H1 (cell line): Measurements from ENCODE around the gene PHF1. TPM values are rescaled to one million over a fixed set of nuclear protein-coding genes. Genes with fewer than 3 reads are reported as not detected.

Experiments used
- CTCF ChIA-PET: fragments of 300-600 bp; sonication (Branson Sonifier 250); formaldehyde crosslinking; loops from one replicate; lab custom pipeline; 2021; ENCODE audit not compliant: partially characterized antibody; lab: Charles Lee
- POLR2A ChIA-PET: fragments of 300-600 bp; sonication (Branson Sonifier 250); formaldehyde crosslinking; loops from one replicate; lab custom pipeline; 2021; ENCODE audit warnings: inconsistent platforms; ENCODE audit not compliant: partially characterized antibody; lab: Charles Lee
- DNase-seq, 2 experiments: peaks; one replicate each; pipeline versions ENCODE4 v3.0.0 to v3.0.0-alpha.2; 2010 to 2022; ENCODE audit warnings: low spot score in 2 of 2, low read depth in 1 of 2, mixed read lengths in 1 of 2
- FAIRE-seq: peaks from 2 replicates; lab custom pipeline; 2011; peaks lifted over from hg19 to GRCh38; lab: Jason Lieb, UNC
- H2AFZ ChIP-seq: 2 replicates; pipeline ENCODE4 v1.8.1; 2012; ENCODE audit warnings: low read length, inconsistent platforms
- H2AK5ac ChIP-seq: 2 replicates; pipeline ENCODE4 v1.6.1; 2013; ENCODE audit warnings: low read depth, low read length
- H2BK120ac ChIP-seq: replicated peaks from 2 replicates; pipeline ENCODE3; 2013; ENCODE audit warnings: low read depth, low read length, inconsistent platforms
- H2BK12ac ChIP-seq: 2 replicates; pipeline ENCODE4 v1.6.1; 2013; ENCODE audit warnings: low read depth, low read length
- H2BK15ac ChIP-seq: 2 replicates; pipeline ENCODE4 v1.6.1; 2013; ENCODE audit warnings: low read length
- H2BK20ac ChIP-seq: 2 replicates; pipeline ENCODE4 v1.6.1; 2013; ENCODE audit warnings: low read length
- H2BK5ac ChIP-seq: 2 replicates; pipeline ENCODE4 v1.6.1; 2013; ENCODE audit warnings: low read depth, low read length
- H3K14ac ChIP-seq: 2 replicates; pipeline ENCODE4 v1.6.1; 2013; ENCODE audit warnings: inconsistent platforms; ENCODE audit not compliant: insufficient read length
- H3K18ac ChIP-seq: 2 replicates; pipeline ENCODE4 v1.6.1; 2013; ENCODE audit warnings: low read length; ENCODE audit errors: extremely low read depth
- H3K23ac ChIP-seq: 2 replicates; pipeline ENCODE4 v1.6.1; 2013; ENCODE audit warnings: inconsistent platforms; ENCODE audit not compliant: insufficient read length
- H3K23me2 ChIP-seq: 2 replicates; pipeline ENCODE4 v1.6.1; 2013; ENCODE audit warnings: low read depth, low read length
- H3K27ac ChIP-seq: 2 replicates; pipeline ENCODE4 v1.6.1; 2011; ENCODE audit warnings: low read depth, low read length, inconsistent platforms
- H3K27me3 ChIP-seq, 4 experiments: replicated peaks in 1 of 4; 1 replicate in 1 of 4; 2 replicates in 3 of 4; pipeline versions ENCODE4 v1.6.1 to v1.8.1; 2011 to 2013; ENCODE audit warnings: low read length in 3 of 4, mild to moderate bottlenecking in 3 of 4, inconsistent platforms in 2 of 4, mixed read lengths in 2 of 4, moderate library complexity in 1 of 4; ENCODE audit not compliant: control insufficient read depth in 3 of 4, insufficient read depth in 3 of 4; ENCODE audit errors: extremely low read depth in 1 of 4
- H3K36me3 ChIP-seq, 4 experiments: 2 replicates each; pipeline versions ENCODE4 v1.6.1 to v1.8.1; 2011 to 2013; ENCODE audit warnings: mild to moderate bottlenecking in 4 of 4, low read length in 3 of 4, moderate library complexity in 2 of 4, control low read depth in 1 of 4, inconsistent platforms in 1 of 4; ENCODE audit not compliant: insufficient read depth in 4 of 4, control insufficient read depth in 2 of 4
- H3K4ac ChIP-seq: replicated peaks from 2 replicates; pipeline ENCODE3; 2013; ENCODE audit warnings: low read length, low read depth, mixed read lengths, inconsistent platforms; ENCODE audit not compliant: insufficient read length
- H3K4me1 ChIP-seq, 4 experiments: replicated peaks in 1 of 4; 1 replicate in 1 of 4; 2 replicates in 3 of 4; pipeline versions ENCODE4 v1.6.1 to v1.8.1; 2011 to 2013; ENCODE audit warnings: low read length in 3 of 4, inconsistent platforms in 2 of 4, mixed read lengths in 1 of 4; ENCODE audit not compliant: insufficient read depth in 4 of 4, control insufficient read depth in 3 of 4
- H3K4me2 ChIP-seq, 2 experiments: 2 replicates each; pipeline versions ENCODE4 v1.6.1 to v1.8.1; 2011 to 2013; ENCODE audit warnings: low read depth in 2 of 2, low read length in 2 of 2, control low read depth in 1 of 2, inconsistent platforms in 1 of 2, mild to moderate bottlenecking in 1 of 2; ENCODE audit not compliant: insufficient read depth in 1 of 2
- H3K4me3 ChIP-seq, 4 experiments: fragments of 200-600, 300-600 bp in 1 of 4; sonication (generic), shearing (Covaris generic), sonication (Bioruptor Twin) in 1 of 4; 2 replicates each; pipeline versions ENCODE4 v1.5.1 to v1.8.1; 2011 to 2016; ENCODE audit warnings: low read length in 4 of 4, low read depth in 3 of 4, control low read depth in 2 of 4, inconsistent platforms in 2 of 4, mild to moderate bottlenecking in 2 of 4, mixed read lengths in 1 of 4, moderate library complexity in 1 of 4; ENCODE audit not compliant: insufficient read depth in 2 of 4; ENCODE audit errors: extremely low read depth in 1 of 4
- H3K56ac ChIP-seq: replicated peaks from 2 replicates; pipeline ENCODE3; 2013; ENCODE audit warnings: low read depth, mild to moderate bottlenecking, mixed read lengths, low read length, inconsistent platforms; ENCODE audit not compliant: insufficient read length
- H3K79me1 ChIP-seq: 2 replicates; pipeline ENCODE4 v1.6.1; 2013; ENCODE audit warnings: low read depth, low read length, control low read depth
- H3K79me2 ChIP-seq, 2 experiments: 2 replicates each; pipeline versions ENCODE4 v1.6.1 to v1.8.1; 2012 to 2013; ENCODE audit warnings: low read length in 2 of 2, mild to moderate bottlenecking in 2 of 2, inconsistent platforms in 1 of 2; ENCODE audit not compliant: insufficient read depth in 2 of 2, control insufficient read depth in 1 of 2
- H3K9ac ChIP-seq, 4 experiments: replicated peaks in 1 of 4; 1 replicate in 1 of 4; 2 replicates in 3 of 4; pipeline versions ENCODE4 v1.6.1 to v1.8.1; 2011 to 2013; ENCODE audit warnings: low read depth in 3 of 4, low read length in 3 of 4, control low read depth in 2 of 4, mild to moderate bottlenecking in 2 of 4, moderate library complexity in 2 of 4, inconsistent platforms in 1 of 4; ENCODE audit errors: extremely low read depth in 1 of 4
- H3K9me3 ChIP-seq, 2 experiments: 2 replicates each; pipeline versions ENCODE4 v1.6.1 to v1.8.1; 2012 to 2013; ENCODE audit warnings: mild to moderate bottlenecking in 2 of 2, moderate library complexity in 2 of 2, control low read depth in 1 of 2, inconsistent platforms in 1 of 2, low read depth in 1 of 2, low read length in 1 of 2, mixed read lengths in 1 of 2; ENCODE audit not compliant: insufficient read depth in 2 of 2
- H4K20me1 ChIP-seq, 2 experiments: replicated peaks in 1 of 2; 2 replicates each; pipeline versions ENCODE3 to v1.8.1; 2011 to 2013; ENCODE audit warnings: inconsistent platforms in 2 of 2, low read length in 2 of 2, mild to moderate bottlenecking in 1 of 2; ENCODE audit not compliant: insufficient read depth in 2 of 2, control insufficient read depth in 1 of 2
- H4K5ac ChIP-seq: 2 replicates; pipeline ENCODE4 v1.6.1; 2013; ENCODE audit warnings: low read length, low read depth, mixed read lengths, inconsistent platforms; ENCODE audit not compliant: insufficient read length
- H4K8ac ChIP-seq: 2 replicates; pipeline ENCODE4 v1.8.0; 2013; ENCODE audit warnings: mild to moderate bottlenecking, moderate library complexity, low read length, inconsistent platforms; ENCODE audit not compliant: insufficient read depth; ENCODE audit errors: extremely low read depth
- H4K91ac ChIP-seq: replicated peaks from 2 replicates; pipeline ENCODE3; 2013; ENCODE audit warnings: low read length, mixed read lengths, inconsistent platforms; ENCODE audit not compliant: insufficient read length
- ATF2 ChIP-seq: IDR thresholded peaks from 2 replicates; pipeline ENCODE4 v1.6.1; 2012; ENCODE audit warnings: low read length, inconsistent platforms
- BACH1 ChIP-seq: IDR thresholded peaks from 2 replicates; pipeline ENCODE4 v1.6.1; 2012; ENCODE audit warnings: low read length, improper control_type of control experiment
- BRCA1 ChIP-seq: IDR thresholded peaks from 2 replicates; pipeline ENCODE4 v1.6.1; 2012; ENCODE audit warnings: low read depth, low read length, improper control_type of control experiment
- CEBPB ChIP-seq: IDR thresholded peaks from 2 replicates; pipeline ENCODE4 v1.6.1; 2012; ENCODE audit warnings: low read depth, low read length
- KDM5A ChIP-seq: fragments of 200-600 bp; IDR thresholded peaks from 2 replicates; pipeline ENCODE4 v1.7.1; 2012; ENCODE audit warnings: mild to moderate bottlenecking, low read length, inconsistent platforms, mixed read lengths
- MAX ChIP-seq: IDR thresholded peaks from 2 replicates; pipeline ENCODE4 v1.6.1; 2012; ENCODE audit warnings: inconsistent platforms
- POU5F1 ChIP-seq: IDR thresholded peaks from 2 replicates; pipeline ENCODE4 v1.6.1; 2011; ENCODE audit warnings: low read depth, mild to moderate bottlenecking, low read length, moderate library complexity
- RAD21 ChIP-seq, 2 experiments: IDR thresholded peaks in 1 of 2; conservative IDR thresholded peaks in 1 of 2; 2 replicates each; pipeline ENCODE4 v1.6.1; 2011; ENCODE audit warnings: low read depth in 2 of 2, low read length in 2 of 2, improper control_type of control experiment in 1 of 2, inconsistent platforms in 1 of 2, mild to moderate bottlenecking in 1 of 2, moderate library complexity in 1 of 2
- RBBP5 ChIP-seq: IDR thresholded peaks from 2 replicates; pipeline ENCODE4 v1.7.1; 2012; ENCODE audit warnings: low read depth, mild to moderate bottlenecking, inconsistent platforms, low read length, moderate library complexity, borderline replicate concordance
- SP1 ChIP-seq: IDR thresholded peaks from 2 replicates; pipeline ENCODE4 v1.6.1; 2011; ENCODE audit warnings: low read depth, low read length
- WGBS, 2 experiments: shearing (Covaris generic) in 1 of 2; methylation state at CpG; one replicate each; pipeline versions ENCODE4 v1.1.6 to v1.1.7; 2013 to 2015; ENCODE audit warnings: low lambda C conversion rate in 2 of 2, mixed read lengths in 2 of 2, inconsistent platforms in 1 of 2, low coverage in 1 of 2, missing lambda C conversion rate in 1 of 2; ENCODE audit not compliant: insufficient replicate concordance in 2 of 2, insufficient coverage in 1 of 2, insufficient read length in 1 of 2; ENCODE audit errors: extremely low coverage in 1 of 2, missing lambda C conversion rate in 1 of 2; 5-methylcytosine and 5-hydroxymethylcytosine counted together
- polyA plus RNA-seq, 7 experiments: library from polyadenylated mRNA; depleted of rRNA in 3 of 7; stranded (reverse) in 5 of 7; unstranded in 2 of 7; fragments of >200 nt in 5 of 7; fragments of 200-250 nt in 2 of 7; gene quantifications; 1 replicate in 5 of 7; 2 replicates in 1 of 7; 4 replicates in 1 of 7; pipeline versions ENCODE4 v1.2.1 to v1.2.3, GENCODE V29; 2011 to 2013; ENCODE audit warnings: missing spikeins in 2 of 7, mixed read lengths in 2 of 7
- total RNA-seq: library from RNA; stranded (reverse); fragmentation: NEBNext Ultra II Directional; extraction: Animal tissue kit (Norgen Biotek cat#: 25700); gene quantifications from 2 replicates; pipeline ENCODE4 v1.2.1, GENCODE V29; 2021

The PHF1 gene
- total and polyA plus RNA-seq, 2 of the 8 experiments (the other 6 are each of a cell fraction or from before 2014, with no cell fraction given): 47.3 to 78.6 TPM

- H3K23me2 ChIP-seq: no peaks in the 10 kb centered on the region
- H2AK5ac ChIP-seq: no peak overlapping the region
- DNase-seq (no peak), FAIRE-seq (no peak)
- TF ChIP-seq RAD21 (IDR thresholded peaks at IDR 0.05 in 1 of 2, conservative IDR thresholded peaks at IDR 0.05 in 1 of 2; ENCODE audit: low read depth in 2 of 2, low read length in 2 of 2) (no peak), CEBPB (no peak), SP1 (no peak), POU5F1 (no peak), BACH1 (no peak), BRCA1 (no peak), KDM5A (no peak), RBBP5 (no peak), ATF2 (no peak), MAX (no peak)
- no peak overlapping the region for H3K4me3 ChIP-seq
- H3K23ac ChIP-seq: no peak overlapping the region
- no peak overlapping the region for H2BK12ac ChIP-seq
- H3K4me1 ChIP-seq: peaks cover 0 to 3% (median 0%) of the 10 kb centered on the region in 4 experiments; a peak in 2 of 7 replicates
- H3K27me3 ChIP-seq: no peaks in the 10 kb centered on the region
- WGBS, 2 experiments: 83% methylated on average over 8 of the region's 8 CpGs; no CpG with 5 or more reads in 1 of the 2 experiments
- no peak overlapping the region for H2BK5ac ChIP-seq
- no peak overlapping the region for H4K8ac ChIP-seq
- ChIA-PET CTCF (interaction anchor here (0.7 to 1.1 kb wide), 4 partner anchors 22 to 138 kb away, joined by 3 to 6 read pairs (median 4); no protein-coding TSS in a partner anchor), POLR2A (no interaction called here)
- H4K5ac ChIP-seq: no peak overlapping the region
- no peaks in the 10 kb centered on the region for H3K79me2 ChIP-seq
- H3K4ac ChIP-seq: no peak overlapping the region
- no peak overlapping the region for H3K56ac ChIP-seq
- no peak overlapping the region for H2BK120ac ChIP-seq
- H3K18ac ChIP-seq: no peak overlapping the region
- no peaks in the 10 kb centered on the region for H3K9me3 ChIP-seq
- H3K36me3 ChIP-seq: no peaks in the 10 kb centered on the region
- H2AFZ ChIP-seq: no peak overlapping the region
- H3K79me1 ChIP-seq: no peaks in the 10 kb centered on the region
- H4K20me1 ChIP-seq: no peaks in the 10 kb centered on the region
- no peak overlapping the region for H3K14ac ChIP-seq
- no peak overlapping the region for H2BK20ac ChIP-seq
- H4K91ac ChIP-seq: no peak overlapping the region
- H2BK15ac ChIP-seq: no peak overlapping the region
- no peak overlapping the region for H3K9ac ChIP-seq
- H3K27ac ChIP-seq: no peak overlapping the region
- H3K4me2 ChIP-seq: no peak overlapping the region
These were observed 43.7 kb upstream of the PHF1 start for GRCh38 chr6:33367009-33367714.
